Measurements from ENCODE around the gene NTHL1.

The NTHL1 gene

DNA sequence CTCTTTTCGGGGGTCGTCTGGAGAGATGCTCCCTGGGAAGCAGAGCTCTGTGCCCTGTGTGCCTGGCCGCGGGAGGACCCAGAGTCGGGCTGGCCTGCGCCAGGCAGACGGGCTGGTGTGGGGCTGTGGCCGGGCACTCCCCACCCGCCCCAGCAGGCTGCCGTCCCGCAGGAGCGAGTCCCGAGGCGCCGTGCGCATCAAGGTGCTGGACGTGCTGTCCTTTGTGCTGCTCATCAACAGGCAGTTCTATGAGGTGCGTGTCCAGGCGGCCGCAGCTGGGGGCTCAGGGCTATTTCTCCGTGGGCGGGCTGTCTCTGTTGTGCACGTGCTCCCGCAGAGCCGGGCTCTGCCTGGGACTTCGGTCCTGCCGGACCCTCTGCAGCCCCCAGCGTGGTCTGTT, 15.2 kb upstream of the NTHL1 start:
- no peak for DNase-seq

DNA sequence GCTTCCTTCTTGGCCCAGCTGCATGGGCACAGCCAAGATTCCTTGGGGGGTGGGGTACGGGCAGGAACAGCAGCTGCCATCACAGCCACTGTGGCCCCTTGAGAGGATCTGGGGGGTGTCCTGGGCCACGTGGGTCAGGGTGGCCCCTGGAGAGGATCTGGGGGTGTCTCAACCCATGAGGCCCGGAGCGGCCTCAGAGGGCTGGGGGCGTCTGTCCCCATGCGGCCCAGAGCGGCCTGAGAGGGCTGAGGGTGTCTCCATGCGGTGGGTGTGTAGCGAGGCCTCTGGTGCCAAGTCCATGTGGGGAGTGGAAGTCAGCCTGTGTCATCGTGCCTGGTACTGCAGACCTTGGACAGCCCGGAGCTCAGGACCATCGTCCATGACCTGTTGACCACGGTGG, 13.9 kb upstream of the NTHL1 start:
- DNase-seq: no peak

DNA sequence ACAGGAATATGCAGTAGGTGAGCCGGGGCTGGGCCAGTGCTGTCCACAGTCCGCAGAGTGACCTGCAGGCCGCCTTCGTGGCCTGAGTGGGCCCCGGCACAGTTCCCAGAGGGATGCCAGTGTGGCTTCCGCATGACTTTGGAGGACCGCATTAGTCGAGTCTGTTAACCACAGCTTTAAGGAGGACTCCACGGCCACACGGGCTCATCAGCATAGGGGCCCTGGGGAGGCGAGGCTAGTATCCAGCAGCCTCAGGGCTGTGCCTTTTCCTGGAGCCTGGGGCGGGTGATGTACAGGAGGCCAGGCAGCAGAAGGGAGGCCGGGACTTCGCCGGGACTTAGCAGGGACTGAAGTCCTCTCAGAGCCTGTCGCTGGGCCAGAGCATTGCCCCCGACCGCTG, 13.4 kb upstream of the NTHL1 start:
- DNase-seq: no peak

GRCh38 chr16:2060346-2060745, 12.7 kb upstream of the NTHL1 start:
- no peak for DNase-seq

DNA sequence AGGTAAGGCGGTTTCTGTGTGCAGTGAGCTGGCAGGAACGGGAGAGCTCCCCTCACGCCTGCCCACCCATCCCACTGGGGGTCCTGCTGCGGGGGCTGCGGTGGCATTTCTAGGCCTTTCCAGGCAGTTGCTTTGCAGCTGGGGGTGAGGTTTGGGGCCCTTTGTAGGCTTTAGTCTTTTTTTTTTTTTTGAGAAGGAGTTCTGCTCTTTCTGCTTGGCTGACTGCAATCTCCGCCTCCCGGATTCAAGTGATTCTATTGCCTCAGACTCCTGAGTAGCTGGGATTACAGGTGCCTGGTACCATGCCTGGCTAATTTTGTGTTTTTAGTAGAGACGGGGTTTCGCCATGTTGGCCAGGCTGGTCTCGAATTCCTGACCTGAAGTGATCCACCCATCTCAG, 11.2 kb upstream of the NTHL1 start:
- no peak for DNase-seq

- DNase-seq: no peak
Observed at GRCh38 chr16:2058420-2058819, 10.8 kb upstream of the NTHL1 start.

DNA sequence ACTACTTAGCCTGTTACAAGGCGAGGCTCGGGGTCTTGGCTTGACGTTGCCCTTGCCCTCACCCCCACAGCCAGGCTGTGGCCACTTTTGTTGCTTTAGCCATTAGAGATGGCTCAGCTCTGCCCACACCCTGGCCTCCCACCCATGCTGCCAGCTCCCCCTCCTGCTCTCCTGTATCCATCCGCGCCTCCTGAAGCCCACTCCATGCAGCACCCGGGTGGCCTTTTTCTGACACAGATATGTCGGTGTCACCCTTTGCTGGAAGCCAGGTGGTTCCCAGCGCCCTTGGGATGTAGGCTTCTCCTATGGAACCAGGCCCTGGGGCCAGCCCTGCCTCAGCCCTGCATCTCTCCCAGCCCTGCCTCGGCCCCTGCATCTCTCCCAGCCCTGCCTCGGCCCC, 9.8 kb upstream of the NTHL1 start:
- DNase-seq: no peak

- DNase-seq: no peak
Observed at GRCh38 chr16:2056681-2057407, 9.2 kb upstream of the NTHL1 start.

GRCh38 chr16:2056077-2056476, 8.4 kb upstream of the NTHL1 start:
- DNase-seq: no peak

DNA sequence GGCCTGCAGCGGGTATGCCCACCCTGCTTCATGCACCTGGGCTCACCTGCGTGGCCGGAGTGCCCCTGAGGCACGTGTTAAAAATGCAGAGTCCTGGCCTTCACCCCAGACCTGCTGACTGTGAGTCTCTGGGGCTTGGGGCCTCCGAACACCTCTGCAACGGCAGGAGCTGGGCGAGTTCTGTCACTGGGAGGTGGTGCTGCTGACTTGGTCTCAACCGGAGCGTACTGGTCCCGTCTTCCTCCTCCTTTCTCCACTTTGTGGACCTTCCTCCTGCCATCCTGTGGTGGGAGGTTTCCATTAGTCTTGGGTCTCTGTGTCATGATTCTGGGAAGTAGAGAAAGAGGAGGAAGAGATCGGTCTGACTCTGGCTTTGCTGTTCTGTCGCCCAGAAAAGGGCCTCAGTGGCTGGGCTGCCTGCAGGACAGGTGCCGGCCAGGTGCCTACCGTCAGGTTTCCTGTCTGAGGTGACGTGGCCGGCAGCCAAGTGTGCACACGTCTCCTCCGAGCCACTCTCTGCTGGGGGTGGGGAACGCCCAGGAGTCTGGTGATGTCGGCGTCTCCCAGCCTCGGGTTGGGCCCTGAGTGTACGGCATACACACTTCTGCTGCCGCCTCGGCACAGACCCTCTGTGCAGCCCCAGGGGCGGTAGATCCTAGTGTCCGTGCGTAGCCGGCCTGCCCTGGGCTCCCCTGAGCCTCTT, 7.1 kb upstream of the NTHL1 start:
- no peak for DNase-seq

GRCh38 chr16:2053897-2054296, 6.3 kb upstream of the NTHL1 start:
- no peak for DNase-seq

DNA sequence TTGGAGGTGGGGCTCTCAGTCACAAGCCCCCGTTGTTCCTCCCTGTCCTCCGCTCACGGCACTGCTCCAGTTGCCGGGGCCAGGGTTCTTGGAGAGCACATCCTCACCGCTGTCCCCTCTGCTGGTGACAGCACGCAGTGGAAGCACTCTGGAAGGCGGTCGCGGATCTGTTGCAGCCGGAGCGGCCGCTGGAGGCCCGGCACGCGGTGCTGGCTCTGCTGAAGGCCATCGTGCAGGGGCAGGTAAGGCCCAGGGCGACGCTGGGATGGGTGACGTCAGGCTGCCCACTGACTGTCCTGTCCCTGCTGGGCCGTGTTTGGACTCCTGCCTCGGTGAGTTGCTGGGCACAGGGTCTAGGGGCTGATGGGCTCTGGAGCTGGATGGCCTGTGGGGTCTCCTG, 5.6 kb upstream of the NTHL1 start:
- DNase-seq: no peak

DNA sequence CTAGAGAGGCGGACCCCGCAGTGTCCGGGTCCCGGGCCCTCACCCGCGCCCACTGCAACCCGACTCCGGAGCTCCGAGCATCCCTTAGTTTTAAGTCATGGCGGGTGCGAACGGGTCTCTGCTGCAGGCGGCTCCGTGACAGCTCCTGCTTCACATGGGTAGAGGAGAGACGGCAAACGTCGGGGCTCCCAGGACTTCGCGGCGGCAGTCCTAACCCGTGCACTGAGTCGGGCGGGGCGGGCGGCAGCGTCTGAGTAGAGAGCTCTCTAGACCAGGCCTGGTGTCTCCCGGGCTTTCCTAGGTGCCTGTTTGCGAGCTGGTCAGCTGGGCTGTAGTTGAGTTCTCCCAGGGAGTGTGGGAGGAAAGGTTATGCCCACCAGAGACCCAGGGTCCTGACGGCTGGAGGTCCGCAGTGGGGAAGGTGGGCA, 496 bp upstream of the NTHL1 start:
- no peak for DNase-seq

DNA sequence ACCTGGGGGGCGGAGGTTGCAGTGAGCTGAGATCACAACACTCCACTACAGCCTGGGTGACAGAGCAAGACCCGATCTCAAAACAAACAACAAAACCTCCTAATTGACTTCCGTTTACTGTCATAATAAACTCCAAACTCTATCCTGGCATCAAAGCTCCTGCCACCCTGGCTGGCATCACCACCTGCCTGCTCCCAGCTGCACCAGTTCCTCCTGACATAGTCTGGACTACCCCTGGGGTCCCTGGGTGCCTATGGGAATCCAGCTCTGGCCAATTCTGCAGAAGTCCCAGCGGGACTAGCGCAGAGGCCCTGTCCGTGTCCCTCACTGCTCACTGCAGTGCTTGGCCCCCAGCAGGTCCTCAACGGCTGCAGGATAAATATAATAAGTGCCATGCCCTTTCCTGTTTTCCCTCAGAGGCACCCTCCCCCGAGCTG, 723 bp downstream of the NTHL1 start:
- DNase-seq: no peak

DNA sequence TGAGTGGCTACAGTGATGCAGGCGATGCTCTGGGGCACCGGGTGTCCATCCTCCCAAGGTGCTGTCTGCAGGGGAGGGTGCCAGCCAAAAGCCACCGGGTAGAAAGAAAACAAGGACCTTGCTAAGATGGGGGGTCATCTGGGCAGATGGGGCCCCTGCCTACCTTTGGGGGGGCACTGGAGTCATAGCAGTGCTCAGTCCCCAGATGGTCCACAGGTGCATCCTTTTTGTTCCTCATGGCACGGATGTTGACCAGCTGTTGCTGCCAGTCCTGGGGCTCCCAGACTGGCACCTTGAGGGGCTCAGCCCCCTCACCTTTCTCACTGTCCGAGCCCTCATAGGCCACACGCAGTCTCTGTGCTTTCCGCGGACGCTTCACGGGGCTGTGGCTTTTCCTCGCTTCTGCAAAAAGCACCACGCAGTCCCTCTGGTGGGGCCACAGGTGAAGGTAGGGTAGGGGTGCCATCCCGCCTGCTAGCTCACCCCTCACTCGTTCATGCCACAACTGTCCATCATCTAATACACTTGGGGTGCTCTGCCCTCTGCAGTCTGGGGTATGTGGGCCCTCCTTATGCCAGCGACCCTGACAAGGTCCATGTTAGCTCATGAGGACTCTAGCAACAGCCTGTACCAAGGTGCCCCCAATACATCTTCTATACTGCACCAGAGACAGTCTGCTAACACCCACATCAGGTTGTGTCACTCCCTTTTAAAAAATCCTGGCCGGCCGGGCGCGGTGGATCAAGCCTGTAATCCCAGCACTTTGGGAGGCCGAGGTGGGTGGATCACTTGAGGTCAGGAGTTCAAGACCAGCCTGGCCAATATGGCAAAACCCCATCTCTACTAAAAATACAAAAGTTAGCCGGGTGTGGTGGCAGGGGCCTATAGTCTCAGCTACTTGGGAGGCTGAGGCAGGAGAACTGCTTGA, 1.4 kb downstream of the NTHL1 start:
- DNase-seq: no peak

- DNase-seq: no peak
Observed at GRCh38 chr16:2044541-2044940, 3.1 kb downstream of the NTHL1 start.

- no peak for DNase-seq
Observed at GRCh38 chr16:2043667-2044451, 3.8 kb downstream of the NTHL1 start.

DNA sequence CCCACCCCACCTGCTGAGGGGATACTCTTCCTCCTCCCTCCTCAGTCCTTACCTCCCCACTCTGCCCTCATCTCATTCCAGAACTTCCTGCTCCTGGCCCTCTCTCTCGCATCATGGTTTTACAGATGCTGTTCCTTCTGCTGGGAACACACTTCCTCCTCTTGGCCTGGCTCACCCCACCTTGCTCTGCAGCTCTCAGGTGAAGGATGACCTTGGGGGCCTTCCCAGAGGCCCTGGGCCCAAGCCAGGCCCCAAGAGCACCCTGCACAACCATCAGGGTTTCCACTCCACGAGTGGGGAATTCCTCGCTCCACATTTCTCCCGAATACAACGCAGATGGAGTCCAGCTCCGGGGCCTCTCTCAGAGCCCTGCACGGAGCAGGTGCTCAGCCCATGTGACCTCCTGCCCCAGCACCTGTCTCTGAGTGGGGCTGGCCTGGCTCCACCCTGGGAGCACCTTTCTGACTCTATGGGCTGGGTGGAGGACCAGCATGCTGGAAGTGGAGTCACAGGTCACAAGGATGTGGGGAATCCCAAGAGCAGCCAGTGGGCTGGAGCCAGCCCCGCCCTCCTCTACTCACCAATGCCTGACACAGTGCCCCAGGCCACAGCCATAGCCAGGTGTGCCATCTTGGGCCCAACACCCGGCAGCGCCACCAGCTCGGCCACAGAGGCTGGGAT, 4.5 kb downstream of the NTHL1 start:
- no peak for DNase-seq

DNA sequence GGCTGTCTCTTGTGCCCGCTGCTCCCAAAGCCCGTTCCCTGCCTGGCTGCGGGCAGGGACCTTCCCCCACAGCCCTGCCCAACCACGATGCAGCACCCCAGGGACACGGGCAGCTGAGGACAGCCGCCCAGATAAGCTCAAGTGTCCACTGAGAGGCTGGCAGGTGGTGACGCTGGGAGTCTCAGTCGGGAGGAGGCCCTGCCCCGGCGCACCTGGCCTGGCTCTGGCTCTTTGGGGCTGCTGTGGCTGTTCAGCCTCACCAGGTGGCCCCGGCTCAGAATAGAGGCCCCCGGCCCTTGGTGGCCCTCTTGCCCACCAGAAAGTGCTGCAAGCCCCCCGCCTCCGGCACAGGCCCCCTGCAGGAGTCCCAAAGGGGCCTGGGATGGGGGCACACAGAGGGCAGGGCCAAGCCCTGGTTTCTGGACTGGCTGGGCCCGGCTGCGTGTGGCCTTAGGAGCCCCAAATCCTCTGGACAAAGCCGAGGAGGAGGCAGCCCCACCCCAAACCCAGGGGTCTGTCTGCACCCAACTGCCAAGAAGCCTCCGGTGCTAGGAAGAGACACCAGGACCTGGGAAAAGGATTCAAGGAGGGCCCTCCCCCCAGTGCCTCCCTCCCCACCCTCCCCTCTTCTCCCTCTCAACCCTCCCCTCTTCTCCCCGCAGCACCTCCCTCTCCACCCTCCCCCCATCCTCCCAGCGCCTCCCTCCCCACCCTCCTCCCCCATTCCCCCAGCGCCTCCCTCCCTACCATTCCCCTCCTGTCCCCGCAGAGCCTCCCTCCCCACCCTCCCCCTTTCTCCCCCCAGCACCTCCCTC, 5.3 kb downstream of the NTHL1 start:
- no peak for DNase-seq

DNA sequence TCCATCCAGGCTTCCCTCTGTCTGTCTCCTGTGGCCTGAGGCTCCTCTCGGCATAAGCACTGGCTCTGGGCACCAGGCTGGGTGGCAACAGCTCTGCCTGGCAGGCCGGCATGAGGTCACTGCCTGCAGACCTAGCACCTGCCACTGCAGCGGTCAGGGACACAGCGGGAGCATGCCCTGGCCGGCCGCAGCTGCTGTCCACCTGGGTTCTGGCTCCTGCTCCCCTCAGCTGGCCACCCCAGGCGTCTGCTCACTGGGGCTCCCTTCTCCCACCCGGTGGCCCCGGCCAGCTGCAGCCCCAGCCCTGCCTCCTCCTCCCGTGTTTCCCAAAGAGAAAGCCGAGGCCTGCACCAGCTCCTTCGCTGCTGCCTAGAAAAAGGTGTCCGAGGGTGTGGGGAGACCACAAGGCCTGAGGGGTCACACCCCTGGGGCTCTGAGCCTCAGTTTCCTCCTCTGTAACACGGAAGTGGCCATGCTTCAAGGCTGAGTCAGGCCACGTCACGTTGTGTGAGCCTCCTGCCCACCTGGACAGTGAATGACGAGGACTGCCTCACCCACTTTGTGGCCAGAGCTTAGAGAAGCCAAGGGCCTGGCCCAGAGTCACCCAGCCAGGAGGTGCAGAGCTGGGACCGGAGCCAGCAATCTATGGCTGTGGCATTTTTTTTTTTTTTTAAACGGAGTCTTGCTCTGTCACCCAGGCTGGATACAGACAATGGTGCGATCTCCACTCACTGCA, 6.7 kb downstream of the NTHL1 start:
- DNase-seq: no peak
